Measurements from ENCODE around the gene CFAP251.
A peak's percentile ranks its signal among the peaks of the same experiment; 100 is the strongest.

CFAP251 gene

DNA sequence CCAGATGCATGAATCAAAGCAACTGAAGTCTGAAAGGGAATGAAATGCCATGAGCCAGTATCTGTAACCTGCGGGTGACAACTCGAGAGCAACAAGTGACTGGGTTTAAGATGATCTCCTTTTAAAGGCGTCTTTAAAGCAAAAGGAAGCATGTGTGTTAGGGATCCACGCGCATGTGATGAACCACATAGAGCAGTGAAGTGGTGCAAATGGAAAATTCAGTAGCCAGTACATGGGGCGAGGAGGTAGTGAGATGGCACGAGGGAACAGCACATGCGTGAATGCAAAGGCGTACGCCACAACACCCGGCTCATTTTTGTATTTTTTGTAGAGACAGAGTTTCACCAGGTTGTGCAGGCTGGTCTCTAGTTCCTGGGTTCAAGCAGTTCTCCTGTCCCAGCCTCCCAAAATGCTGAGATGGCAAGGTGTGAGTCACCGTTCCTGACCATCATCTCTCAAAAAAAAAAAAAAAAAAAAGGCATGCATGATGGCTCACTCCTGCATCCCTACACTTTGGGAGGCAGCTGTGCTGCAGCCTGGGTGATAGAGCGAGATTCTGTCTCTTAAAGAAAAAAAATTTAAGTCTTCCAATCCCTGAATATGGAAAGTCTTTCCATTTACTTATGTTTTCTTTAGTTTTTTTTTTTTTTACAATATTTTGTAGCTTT, 78.7 kb downstream of the CFAP251 start:
- DNase-seq = no peak

DNA sequence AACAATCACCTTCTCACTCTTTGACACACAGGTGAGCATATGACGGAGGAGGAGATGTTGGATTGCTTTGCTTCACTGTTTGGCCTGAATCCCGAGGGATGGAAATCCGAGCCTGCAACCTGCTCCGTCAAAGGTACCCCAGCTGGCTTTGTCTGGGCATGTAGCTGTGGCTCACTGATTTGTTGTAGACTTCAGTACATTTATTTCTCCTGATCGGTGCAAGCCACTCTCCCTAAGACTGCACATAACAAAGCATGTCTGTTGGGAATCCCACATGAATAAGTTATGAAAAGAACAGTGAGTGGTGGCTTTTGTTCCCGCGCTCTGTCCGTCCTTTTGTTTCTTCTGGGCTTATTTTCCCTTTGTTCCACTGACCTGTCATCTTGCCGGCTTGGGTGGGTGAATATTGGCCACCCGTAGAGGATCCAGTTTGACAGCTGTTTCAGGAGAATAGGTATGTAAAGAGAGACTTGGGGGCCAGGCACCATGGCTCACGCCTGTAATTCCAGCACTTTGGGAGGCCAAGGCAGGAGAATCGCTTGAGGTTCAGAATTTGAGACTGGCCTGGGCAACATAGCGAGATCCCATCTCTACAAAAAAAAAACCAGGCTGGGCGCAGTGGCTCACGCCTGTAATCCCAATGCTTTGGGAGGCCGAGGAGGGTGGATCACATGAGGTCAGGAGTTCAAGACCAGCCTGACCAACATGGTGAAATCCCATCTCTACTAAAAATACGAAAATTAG, 83.2 kb downstream of the CFAP251 start:
- DNase-seq = peak in 25 of 58 donors; percentile 2 to 76 (median 32)

- no peak for DNase-seq
Observed at GRCh38 chr12:122003651-122004611, 85.5 kb downstream of the CFAP251 start.

- DNase-seq = no peak
Observed at GRCh38 chr12:122004633-122005071, 86.3 kb downstream of the CFAP251 start.

- no peak for DNase-seq
Observed at GRCh38 chr12:122005252-122005776, 86.9 kb downstream of the CFAP251 start.

- DNase-seq = no peak
Observed at GRCh38 chr12:122006186-122006926, 88.0 kb downstream of the CFAP251 start.

- DNase-seq = no peak
Observed at GRCh38 chr12:122009741-122010140, 91.3 kb downstream of the CFAP251 start.

DNA sequence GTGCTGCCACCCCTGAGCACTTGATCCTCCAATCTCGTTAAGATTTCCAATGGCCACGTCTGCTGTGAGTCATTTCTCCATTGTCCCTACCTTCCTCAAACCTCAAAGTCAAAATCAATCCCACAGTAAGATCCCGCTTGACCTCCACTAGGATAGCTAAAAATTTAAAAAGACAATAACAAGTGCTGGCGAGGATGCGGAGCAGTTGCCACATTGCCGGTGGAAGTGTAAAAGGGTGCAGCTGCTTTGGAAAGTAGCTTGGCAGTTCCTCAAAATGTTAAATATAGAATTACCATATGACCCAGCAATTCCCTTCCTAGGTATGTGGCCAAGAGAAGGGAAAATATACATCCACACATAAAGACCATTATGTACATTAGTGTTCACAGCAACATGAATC, 93.8 kb downstream of the CFAP251 start:
- DNase-seq = no peak

DNA sequence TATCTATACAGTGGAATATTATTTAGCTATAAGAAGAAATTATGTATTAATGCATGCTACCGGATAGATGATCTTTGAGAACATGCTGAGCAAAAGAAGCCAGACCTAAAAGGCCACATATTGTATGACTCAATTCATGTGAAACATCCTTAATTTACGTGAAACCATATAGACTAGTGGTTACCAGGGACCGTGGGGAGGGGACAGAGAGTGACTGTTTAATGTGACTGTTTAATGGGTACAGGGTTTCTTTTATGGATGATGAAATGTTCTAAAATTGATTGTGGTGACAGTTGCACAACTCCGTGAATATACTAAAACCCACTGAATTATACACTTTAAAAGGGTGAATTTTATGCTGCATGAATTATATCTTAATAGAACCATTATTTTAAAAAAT, 94.7 kb downstream of the CFAP251 start:
- no peak for DNase-seq

GRCh38 chr12:122013791-122014590, 95.6 kb downstream of the CFAP251 start:
- DNase-seq = peak in 1 of 58 donors; percentile 5

DNA sequence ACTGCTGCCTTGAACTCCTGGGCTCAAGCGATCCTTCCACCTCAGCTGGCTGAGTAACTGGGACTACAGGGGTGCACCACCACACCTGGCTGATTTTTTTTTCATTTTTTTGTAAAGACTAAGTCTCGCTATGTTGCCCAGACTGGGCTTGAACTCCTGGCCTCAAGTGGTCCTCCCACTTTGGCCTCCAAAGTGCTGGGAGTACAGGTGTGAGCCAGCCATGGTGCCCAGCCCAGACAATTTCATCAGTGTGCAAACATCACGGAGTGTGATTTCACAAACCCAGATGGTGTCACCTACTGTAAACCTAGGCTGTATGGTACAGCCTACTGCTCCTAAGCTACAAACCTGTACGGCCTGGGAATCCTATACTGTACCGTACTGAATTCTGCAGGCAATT, 96.4 kb downstream of the CFAP251 start:
- no peak for DNase-seq

DNA sequence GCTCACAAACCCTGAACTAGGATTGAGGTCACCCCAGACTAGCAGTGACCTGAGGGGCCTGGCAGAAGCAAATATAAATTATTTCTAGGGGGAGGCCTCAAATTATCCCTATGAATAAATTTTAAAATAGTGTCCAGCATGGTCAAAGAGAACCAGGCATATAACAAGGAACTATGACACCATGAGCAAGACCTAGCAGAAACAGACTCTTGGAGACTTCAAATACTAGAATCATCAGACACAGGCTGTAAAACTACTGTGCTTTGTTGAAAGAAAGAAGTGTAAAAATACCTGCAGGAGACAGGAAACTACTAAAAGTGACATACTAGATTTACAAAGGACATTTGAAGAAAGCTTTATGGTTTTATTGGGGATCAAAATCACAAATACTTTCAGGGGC, 100.1 kb downstream of the CFAP251 start:
- no peak for DNase-seq

DNA sequence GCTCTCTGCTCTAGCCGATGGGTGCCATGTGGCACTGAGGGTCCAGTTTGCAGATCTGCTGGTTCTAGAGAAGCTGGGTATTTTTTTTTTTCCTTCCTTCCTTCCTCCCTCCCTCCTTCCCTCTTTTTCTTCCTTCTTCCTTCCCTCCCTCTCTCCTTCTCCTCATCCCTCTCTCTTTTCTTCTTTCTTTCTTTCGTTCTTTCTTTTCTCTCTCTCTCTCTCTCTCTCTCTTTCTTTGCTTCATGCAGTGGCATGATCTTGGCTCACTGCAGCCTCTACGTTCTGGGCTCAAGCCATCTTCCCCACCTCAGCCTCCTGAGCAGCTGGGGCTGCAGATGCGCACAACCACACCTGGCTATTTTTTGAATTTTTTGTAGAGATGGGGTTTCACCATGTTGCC, 100.5 kb downstream of the CFAP251 start:
- no peak for DNase-seq

GRCh38 chr12:122020795-122021192, 102.4 kb downstream of the CFAP251 start:
- no peak for DNase-seq

DNA sequence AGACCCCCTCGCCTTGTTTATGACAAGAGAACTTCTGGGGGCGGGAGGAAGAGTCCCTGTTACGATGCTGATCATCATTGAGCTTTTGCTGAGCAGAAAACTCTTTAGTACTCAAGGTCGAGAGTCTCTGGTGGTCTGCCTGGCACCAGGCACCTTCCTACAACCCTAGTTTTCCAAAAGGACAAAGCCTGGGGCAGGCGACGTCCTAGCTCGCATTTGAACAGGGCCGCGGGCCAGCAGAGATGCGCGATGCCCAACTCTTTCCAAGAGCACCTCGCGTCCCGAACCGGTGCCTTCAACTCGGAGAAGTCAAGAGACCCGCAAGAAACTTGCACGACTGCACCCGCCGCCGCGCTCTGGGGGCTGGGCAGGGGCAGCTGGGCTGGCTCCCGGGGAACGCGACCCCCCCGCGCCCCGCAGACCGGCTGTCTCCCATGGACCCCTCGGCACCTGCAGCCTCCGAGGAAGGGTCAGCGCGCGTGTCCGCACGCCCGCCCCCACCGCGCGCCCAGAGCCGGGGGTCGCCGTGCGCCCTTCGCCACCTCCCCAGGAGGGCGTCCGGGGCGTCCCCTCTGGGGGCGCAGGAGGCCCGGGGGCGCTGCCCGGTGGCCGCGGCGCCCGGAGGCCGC, 102.9 kb downstream of the CFAP251 start:
- peak in 11 of 58 donors; percentile 19 to 62 (median 37) for DNase-seq

DNA sequence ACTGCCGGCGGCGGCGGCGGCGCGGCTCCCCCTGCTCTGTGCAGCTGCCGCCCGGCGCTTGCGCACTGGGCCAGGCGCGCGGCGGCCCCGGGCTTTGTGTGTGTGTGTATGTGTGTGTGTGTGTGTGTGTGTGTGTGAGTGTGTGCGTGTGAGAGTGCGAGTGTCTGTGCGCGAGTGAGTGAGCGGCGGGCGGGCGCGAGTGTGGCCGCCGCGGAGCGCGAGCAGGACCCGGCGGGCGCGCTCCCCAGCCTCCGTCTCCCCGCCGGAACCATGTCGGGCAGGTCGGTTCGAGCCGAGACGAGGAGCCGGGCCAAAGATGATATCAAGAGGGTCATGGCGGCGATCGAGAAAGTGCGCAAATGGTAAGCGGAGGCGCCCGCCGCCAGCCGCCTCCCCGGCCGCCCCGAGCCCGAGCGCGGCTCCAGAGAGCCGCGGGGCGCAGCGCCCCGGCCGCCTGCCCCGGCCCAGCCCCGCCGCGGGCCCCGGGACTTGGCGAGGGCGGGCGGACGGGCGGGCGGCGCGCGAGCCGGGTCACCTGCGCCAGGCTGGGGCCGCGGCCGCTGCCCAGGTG, 103.5 kb downstream of the CFAP251 start, which contains the start of gene BCL7A:
TSS of gene BCL7A (plus strand) at position 63 of the 571 bp plus-strand sequence. CDS start at position 271, 208 bp downstream.
- peak in 55 of 58 donors; percentile 25 to 86 (median 67) for DNase-seq

GRCh38 chr12:122022393-122023338, 104.3 kb downstream of the CFAP251 start:
- DNase-seq = peak in 33 of 58 donors; percentile 13 to 63 (median 40)

Data from anterior cingulate cortex (tissue), 58 donors.